Jurkat, Clone E6-1 (cell line): Measurements from ENCODE around the gene C17orf75.

Experiments
- DNase-seq: peaks from one replicate; pipeline ENCODE4 v3.0.0-alpha.2; 2011; ENCODE audit warnings: low read depth, low spot score
- H3K4me3 ChIP-seq: 2 replicates; pipeline ENCODE4 v1.5.1; 2011; ENCODE audit warnings: mild to moderate bottlenecking, low read length, control low read depth, moderate library complexity

Gene C17orf75

DNA sequence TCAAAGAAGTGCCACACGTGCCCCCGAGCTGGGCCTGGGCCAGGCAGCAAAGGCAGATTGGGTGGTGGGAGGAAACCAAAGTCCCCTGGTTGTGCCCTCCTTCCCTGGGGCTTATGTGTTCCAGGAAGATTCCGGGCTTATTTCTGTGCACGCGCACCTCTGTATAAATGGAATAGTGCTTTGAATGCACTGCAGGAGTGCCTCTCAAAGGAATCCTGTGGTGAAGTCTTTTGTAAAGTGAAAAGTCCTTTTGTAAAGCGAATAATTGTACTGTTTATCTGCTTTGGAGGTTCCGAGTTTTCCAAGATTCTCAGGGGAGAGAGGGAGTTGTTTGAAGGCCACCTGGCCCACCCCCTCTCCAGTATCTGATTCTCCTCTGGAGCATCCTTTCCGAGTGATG lies 26.8 kb downstream of the C17orf75 start:
- H3K4me3 ChIP-seq = no peak overlapping the region
- no peak for DNase-seq

DNA sequence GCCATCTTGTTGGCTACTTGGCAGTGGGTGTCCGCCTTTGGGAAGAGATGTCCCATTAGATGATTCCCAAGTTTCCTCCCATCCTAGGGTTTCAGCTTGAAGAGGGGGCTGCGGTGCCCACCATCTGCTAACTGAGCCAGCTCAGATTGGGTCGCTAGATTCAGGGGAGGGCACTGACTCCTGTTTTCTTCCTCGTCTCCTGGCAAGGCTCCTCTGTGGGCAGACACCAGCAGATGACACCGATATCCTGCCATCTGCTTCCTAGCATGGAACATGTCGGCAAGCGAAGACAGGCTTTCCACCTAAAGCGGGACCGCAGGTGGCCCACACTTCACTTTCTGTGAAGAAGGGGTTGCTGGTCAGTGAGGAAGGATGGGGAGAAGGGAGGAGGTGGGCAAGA lies 27.3 kb downstream of the C17orf75 start:
- DNase-seq = no peak
- H3K4me3 ChIP-seq = no peak overlapping the region

DNA sequence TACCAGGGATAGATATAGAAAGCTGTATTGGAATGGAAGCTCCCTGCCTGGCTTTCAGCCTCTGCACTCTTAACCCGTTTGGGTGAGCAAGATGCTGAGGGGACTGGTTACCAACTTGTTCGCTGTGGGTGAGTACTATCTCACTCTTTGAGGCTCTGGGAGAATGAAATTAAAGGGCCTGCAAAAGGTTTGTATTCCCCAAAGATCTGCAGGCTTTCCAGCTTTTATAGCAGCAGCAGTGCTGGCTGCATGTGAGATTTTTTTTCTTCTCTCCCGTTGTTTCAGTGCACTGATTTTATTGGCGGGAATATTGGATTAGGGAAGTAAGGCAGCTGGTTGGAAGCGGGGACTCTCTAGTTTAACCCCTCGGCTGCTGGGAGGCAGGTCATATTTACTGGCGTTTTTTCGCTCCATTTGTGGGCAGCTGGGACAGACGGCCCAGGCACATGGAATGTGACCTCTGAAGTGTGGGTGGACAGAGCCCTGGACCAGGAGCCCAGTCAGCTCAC lies 30.9 kb downstream of the C17orf75 start:
- no peak overlapping the region for H3K4me3 ChIP-seq
- no peak for DNase-seq

DNA sequence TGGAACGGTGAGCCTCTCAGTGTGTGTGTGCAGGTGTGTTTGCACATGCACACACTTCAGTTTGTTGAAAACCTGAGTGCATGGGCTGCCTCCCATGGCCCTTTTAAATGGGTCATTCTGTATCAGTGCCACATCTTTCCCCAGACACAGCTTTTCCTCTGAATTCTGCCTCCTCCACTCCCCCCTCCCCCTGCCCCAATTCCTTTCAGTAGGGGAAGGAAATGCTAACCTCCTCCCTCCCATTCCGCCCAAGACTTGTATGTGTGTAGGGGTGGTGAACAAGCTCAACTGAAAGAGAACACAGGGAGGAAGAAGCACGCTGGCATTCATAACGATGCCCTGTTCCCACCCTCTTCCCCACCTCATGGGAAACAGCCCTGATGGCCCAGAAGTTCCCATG lies 34.3 kb downstream of the C17orf75 start:
- no peak for DNase-seq
- no peak overlapping the region for H3K4me3 ChIP-seq

DNA sequence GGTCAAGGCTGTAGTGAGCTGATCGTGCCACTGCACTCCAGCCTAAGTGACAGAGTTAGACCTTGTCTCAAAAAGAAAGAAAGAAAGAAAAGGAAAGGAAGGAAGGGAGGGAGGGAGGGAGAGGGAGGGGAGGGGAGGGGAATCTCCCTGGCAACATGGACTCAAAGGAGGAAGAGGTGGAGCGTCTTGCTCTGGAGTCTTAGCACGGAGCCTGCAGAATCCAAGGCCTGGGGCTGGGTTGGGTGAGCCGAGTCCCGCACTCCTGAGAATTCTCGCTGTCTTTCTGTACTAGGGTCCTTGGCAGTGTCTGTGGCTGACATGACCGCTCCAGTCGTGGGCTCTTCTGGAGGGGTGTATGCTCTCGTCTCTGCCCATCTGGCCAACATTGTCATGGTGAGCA lies 36.9 kb downstream of the C17orf75 start:
- DNase-seq = no peak
- no peak overlapping the region for H3K4me3 ChIP-seq

DNA sequence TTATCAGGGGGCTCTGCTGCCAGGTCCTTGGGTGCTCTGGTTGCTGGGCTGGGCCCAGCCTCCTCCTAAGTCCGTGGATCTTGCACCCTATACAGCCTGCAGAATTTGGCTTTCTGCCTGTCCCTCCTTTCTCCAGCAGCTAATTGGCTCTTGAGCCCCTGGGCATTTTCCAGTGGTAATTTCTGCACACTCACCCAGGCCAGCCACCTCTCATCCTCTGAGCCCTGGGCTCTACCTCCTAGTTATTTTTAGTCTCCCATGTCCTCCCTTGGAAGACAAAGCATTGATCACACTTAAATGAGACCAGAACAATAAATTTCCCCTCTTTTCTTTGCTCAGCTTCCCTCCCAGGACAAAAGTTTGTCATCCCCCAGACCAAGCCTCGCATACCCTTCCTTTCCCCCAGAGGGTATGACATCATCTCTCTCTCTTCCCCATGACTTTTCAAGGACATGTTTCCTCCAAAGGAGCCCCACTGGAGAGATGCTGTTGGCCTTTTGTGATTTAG lies 38.1 kb downstream of the C17orf75 start:
- DNase-seq = no peak
- no peak overlapping the region for H3K4me3 ChIP-seq

DNA sequence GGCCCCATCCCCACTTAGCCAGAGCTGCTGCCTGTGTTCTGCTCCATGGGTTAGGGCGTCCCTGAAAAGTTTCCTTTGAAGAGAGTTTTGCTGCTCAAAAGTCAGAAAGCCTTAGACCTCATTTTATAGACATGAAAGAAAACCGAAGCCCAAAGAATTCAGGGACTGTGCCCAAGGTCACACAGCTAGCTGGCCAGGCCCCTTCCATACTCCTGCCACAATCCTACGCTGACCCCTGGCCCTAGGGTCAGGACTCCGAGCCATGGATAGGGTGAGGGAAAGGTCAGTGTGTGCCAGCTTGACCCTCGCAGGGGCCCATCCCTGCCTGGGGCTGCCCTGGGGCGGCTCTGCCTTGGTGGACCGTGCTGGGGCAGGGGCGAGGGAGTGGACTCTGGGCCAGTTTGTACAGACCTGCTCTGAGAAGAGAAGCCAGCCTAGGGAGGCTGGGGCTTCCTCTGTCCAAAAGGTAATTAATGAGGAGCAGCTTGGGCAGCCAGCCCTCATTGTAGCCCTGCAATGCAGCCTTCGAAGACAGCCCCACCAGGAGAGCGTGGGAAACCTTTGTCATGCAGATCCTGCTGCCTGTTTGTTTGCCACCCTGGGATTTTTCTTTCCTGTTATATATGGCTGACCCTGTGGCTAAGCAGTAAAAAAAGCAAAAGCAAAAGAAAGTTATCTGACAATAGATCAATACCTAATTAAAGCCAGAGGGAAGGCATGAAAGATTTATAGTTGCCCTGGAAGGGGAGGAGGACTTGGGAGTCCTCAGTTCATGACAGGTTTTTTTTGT lies 38.9 kb downstream of the C17orf75 start:
- H3K4me3 ChIP-seq = no peak overlapping the region
- DNase-seq = no peak

DNA sequence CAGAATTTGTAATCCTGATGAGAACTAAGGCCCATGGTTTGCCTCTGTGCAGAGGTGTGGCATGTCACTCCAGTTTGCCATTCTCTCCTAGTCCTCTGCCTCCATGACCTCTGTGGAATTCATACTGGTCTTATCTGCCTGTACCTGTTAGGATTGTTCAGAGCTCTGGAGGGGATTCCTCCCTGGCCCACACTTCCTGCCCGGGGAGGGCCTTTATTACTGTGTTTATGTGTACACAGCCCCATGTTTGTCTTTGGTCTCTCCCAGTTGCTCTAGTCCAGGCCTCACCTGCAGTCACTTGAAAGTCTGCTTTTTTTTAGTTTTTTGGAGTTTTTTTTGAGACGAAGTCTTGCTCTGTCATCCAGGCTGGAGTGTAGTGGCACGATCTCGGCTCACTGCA lies 39.9 kb downstream of the C17orf75 start:
- no peak for DNase-seq
- no peak overlapping the region for H3K4me3 ChIP-seq

DNA sequence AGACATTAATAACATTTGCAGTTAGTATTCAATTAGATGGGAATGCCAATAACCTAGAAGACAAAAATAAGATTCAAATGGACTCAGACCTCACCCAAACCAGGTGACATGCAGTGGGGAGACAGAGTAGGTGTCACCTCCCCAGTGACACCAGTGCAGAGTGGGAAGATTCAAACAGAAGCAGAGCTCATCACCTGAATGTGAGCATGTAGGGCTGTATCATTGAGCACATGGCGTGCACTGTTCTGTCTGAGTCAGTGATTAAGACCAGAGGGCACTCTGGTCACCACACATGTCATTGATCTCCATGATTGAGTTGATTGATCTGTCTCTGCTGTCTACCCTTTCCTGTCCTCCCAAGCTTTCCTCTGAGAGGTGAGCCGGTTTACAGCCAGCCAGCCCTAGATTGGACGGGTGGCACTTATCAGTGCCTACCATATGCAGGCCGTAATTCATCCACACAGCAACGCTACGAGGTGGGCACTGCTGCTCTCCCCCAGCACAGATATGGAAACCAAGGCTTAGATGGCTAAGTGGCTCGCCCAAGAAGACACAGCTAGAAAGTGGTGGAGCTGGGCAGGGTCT lies 42.3 kb downstream of the C17orf75 start:
- DNase-seq = no peak
- no peak overlapping the region for H3K4me3 ChIP-seq

DNA sequence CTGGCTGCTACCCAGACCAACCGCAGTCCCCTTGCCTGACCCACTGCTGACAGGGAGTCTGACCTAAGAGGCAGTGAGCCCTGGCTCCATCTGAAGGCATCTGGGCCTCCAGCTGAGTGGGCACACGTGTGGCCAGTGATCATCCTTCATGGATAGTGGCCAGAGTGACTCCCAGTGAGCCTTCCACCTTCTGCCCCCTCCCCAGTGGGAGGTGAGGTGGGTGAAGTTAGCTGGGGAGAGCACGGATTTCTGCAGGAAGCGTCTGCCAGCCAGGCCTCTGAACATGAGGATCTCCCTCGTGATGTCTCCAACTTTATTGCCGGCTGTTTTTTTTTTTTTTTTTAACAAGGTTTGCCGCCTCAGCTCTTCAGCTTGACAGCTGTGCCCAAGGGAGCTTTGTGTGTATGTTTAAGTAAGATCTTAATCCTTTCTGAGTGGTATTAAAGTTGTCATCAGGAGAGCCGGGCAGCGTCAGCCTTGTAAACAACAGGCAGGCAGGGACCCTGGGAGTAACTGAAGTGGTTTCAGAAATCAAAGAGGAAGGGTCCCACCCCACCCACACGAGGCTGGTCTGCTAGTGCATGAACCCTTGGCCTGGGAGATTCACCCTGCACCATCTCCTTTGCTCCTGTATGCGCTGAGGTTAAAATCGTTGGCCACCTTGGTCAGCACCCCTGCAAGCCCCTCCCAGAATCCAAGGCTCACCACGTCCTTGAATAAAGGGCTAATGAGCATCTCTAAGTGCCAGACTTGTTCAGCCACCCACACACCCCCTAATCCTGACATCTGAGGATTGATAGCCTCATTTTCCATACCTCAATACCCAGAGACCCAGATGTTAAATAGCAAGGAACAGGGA lies 43.0 kb downstream of the C17orf75 start:
- DNase-seq = no peak
- H3K4me3 ChIP-seq = no peak overlapping the region

DNA sequence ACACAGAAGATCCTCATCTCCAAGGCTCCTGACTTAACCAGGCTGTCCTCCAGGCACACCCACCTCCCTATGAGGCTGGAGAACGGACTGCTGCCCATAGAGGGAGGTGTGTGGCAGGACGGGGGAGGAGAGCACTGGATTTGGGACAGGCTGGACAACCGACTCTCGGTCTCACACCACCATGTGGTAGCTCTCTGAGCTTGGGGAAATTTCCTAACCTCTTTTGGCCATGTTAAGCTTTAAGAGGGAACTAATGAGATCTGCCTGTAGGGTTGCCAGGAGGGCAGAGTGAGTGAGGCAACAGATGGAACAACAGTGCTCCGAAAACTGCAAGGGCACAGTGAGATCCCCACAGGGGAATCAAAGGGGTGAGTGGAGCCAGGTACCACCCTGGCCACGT lies 43.7 kb downstream of the C17orf75 start:
- DNase-seq = no peak
- no peak overlapping the region for H3K4me3 ChIP-seq

DNA sequence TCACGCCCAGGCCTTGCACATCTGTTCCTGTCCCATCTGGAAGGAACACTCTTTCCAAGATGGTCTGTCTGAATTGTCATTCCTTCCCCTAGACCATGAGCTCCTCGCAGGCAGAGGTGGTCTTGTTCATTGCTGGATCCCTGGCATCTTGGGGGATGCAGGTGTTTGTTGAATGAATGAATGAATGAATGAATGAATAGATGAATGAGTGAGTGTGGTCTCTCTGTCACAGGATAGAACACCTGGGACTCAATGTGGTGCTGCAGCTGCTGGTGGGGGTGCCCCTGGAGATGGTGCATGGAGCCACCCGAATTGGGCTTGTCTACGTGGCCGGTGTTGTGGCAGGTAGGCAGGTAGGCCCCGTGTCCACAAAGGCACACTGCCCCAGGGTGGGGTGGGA lies 44.1 kb downstream of the C17orf75 start:
- no peak overlapping the region for H3K4me3 ChIP-seq
- DNase-seq = no peak

DNA sequence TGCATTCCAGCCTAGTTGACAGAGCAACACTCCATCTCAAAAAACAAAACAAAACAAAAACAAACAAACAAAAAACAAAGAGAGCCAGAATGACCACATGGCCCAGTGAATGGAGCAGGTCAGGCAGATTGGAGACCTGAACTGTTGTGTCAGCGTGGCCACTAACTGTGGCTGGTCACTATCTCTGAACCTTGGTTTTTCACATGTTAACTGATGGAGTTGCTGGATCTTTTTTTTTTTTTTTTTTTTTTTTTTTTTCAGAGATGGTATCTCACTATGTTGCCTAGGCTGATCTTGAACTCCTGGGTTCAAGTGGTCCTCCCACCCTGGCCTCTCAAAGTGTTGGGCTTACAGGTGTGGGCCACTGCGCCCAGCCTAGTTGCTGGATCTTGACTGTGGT lies 44.5 kb downstream of the C17orf75 start:
- no peak overlapping the region for H3K4me3 ChIP-seq

DNA sequence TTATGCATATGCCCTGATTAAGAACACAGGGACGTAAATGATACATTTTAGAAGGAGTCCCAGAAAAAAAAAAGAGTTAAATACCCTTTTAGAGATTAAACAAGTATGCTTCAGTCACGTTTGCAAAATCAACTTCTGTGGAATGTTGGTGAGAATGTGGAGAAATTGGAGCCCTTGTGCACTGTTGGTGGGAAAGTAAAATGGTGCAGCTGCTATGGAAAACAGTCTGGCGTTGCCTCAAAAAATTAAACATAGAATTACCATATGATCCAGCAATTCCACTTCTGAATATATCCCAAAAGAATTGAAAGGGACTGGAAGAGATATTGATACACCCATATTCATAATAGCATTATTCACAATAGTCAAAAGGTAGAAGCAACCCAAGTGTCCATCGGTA lies 49.9 kb downstream of the C17orf75 start:
- no peak overlapping the region for H3K4me3 ChIP-seq
- no peak for DNase-seq

More for the DNA sequence above, 44.5 kb downstream of the C17orf75 start:
- no peak for DNase-seq

DNA sequence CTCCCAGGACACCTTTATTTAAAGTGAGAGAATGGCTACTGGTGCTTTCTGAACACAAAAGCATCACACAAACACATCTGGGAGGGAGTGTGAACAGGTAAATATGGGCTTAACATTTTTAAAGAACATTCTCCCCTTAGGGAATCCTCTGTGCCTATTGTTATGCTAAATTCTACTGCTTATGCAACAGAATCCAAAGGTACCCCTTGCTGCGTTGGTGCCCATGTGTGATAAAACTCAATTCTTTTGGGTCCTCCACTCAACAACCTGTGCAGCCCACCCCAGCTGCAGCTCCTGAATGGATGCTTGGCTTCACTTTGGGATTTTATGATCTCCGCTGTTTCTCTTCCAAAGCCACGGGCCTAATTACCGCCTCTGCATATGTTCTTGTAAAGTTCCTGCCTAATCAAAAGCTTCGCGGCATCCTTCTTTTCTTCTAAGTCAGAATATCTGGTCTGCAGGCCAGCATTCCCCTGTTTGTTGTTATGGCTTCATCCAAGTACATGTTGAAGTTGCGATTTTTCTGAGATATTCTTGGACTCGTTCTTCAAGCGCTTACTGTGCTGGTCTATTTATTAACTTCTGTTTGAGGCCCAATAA lies 52.4 kb downstream of the C17orf75 start:
- H3K4me3 ChIP-seq = no peak overlapping the region
- DNase-seq = no peak

DNA sequence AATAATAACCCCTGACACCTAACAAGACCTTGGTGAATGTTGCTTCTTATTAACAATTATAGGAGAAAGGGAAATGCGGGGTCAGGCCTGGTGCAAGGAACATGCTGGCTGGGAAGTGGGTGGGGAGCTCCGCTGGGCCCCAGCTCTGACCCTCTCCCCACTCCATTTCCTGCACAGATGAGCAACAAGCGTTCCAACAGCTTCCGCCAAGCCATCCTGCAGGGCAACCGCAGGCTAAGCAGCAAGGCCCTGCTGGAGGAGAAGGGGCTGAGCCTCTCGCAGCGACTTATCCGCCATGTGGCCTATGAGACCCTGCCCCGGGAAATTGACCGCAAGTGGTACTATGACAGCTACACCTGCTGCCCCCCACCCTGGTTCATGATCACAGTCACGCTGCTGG lies 53.4 kb downstream of the C17orf75 start:
- DNase-seq = no peak
- H3K4me3 ChIP-seq = no peak overlapping the region

DNA sequence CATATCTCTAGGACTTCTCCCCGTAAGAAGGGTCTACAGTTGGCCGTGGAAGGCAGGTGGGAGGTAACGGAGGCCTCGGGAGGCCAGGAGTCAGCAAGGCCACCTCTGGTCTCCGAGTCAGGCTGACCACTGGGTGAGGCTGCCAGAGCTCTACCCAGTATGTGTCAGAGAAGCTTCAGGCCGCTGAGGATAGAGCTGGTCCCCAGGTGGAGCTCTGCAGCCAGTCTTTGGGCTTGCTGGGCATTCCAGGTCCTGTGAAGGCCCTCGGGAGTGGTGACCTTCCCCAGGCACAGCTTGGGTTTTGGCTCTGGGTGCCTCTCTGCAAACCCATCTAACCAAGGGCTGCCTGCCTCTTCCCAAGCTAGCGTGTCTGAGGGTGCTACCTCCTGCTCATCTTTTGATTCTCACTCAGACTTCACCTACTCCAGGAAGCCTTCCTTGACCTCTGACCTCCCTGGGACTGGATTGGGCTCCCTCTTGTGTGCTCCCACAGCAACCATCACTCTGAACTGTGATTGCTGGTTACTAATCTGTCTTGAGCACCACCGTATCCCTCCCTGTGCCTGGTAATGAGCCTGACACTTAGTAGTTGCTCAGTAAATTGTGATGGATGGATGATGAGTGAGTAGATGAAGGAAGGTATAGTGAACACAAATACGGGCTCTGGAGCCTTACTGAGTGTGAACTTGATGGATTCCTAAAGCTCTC lies 54.0 kb downstream of the C17orf75 start:
- no peak overlapping the region for H3K4me3 ChIP-seq
- DNase-seq = no peak

DNA sequence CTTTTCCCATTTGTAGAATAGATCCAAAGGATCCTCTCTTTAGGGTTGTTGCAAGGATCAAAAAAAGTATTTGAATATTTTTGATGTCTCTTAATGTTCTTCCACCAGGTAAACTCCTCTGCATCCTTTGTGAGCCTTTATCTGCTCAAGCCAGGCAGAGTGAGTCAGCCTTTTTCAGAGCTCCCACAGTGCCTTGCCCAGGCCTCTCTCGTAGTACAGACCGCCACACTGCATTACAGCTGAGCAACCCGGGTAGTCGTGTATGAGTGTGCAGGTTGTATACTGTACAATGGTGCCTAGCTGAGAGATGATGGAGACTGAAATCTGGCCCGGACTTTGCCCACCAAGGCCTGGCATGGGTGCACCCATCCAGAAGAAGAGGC lies 55.5 kb downstream of the C17orf75 start:
- H3K4me3 ChIP-seq = no peak overlapping the region
- no peak for DNase-seq
